Measurements from ENCODE around the gene ZKSCAN1.

- no peak for TF ChIP-seq CTCF (conservative IDR thresholded peaks at IDR 0.05; ENCODE audit: low read depth, low read length)
- no peak for TF ChIP-seq EZH2 (IDR thresholded peaks at IDR 0.05; ENCODE audit: borderline replicate concordance, low read depth, low read length, poor library complexity, severe bottlenecking)
These were observed 71.8 kb downstream of the ZKSCAN1 start for GRCh38 chr7:100087055-100087750.

Measured in A673 (cell line).